HG02571 (cell line): ENCODE data around the gene TOP3A.

Source experiments
- ATAC-seq: cut with Tn5 transposase; IDR thresholded peaks from one replicate; pipeline ENCODE4 v1.9.1; 2021; ENCODE audit warnings: mild to moderate bottlenecking, moderate library complexity; ENCODE audit not compliant: unreplicated experiment

TOP3A gene

GRCh38 chr17:18256351-18256750 lies 58.4 kb downstream of the TOP3A start:
- ATAC-seq, result no peak

- ATAC-seq, result no peak
Measured at GRCh38 chr17:18254888-18255649, 59.7 kb downstream of the TOP3A start.

GRCh38 chr17:18253947-18254821 lies 60.6 kb downstream of the TOP3A start:
- ATAC-seq, result no peak

- ATAC-seq, result no peak
Measured at GRCh38 chr17:18253187-18253884, 61.5 kb downstream of the TOP3A start.

- ATAC-seq, result no peak
Measured at GRCh38 chr17:18252160-18252559, 62.6 kb downstream of the TOP3A start.

- ATAC-seq, result no peak
Measured at GRCh38 chr17:18251204-18251603, 63.6 kb downstream of the TOP3A start.

- ATAC-seq, result no peak
Measured at GRCh38 chr17:18250708-18251107, 64.1 kb downstream of the TOP3A start.

GRCh38 chr17:18250259-18250658 lies 64.5 kb downstream of the TOP3A start:
- ATAC-seq, result no peak

GRCh38 chr17:18248811-18249210 lies 66.0 kb downstream of the TOP3A start:
- ATAC-seq, result no peak

GRCh38 chr17:18248300-18248731 lies 66.5 kb downstream of the TOP3A start:
- ATAC-seq, result no peak

- ATAC-seq, result no peak
Measured at GRCh38 chr17:18247613-18248001, 67.2 kb downstream of the TOP3A start.

- ATAC-seq, result no peak
Measured at GRCh38 chr17:18246880-18247612, 67.7 kb downstream of the TOP3A start.

- ATAC-seq, result no peak
Measured at GRCh38 chr17:18246109-18246725, 68.6 kb downstream of the TOP3A start.

GRCh38 chr17:18245038-18245776 lies 69.6 kb downstream of the TOP3A start:
- no peak for ATAC-seq

GRCh38 chr17:18241229-18241871 lies 73.4 kb downstream of the TOP3A start:
- ATAC-seq, result no peak

- no peak for ATAC-seq
Measured at GRCh38 chr17:18240449-18240848, 74.3 kb downstream of the TOP3A start.

- ATAC-seq, result no peak
Measured at GRCh38 chr17:18238299-18238698, 76.5 kb downstream of the TOP3A start.

- no peak for ATAC-seq
Measured at GRCh38 chr17:18237461-18237860, 77.3 kb downstream of the TOP3A start.

GRCh38 chr17:18236494-18236893 lies 78.3 kb downstream of the TOP3A start:
- no peak for ATAC-seq
